Stimulated activated CD8-positive, alpha-beta memory T cell treated with anti-CD3 and anti-CD28 coated beads, Interleukin-12 subunit alpha, Interleukin-12 subunit beta, amount 100 ng/mL, for 24 hours (primary cell): Measurements from ENCODE around the gene SNX13.
"Not testable (repeated sequence)": the region's sequence is repeated elsewhere in the genome, so short reads cannot be mapped to it uniquely, and the experiment has no call there.

Experiments
- DNase-seq: peaks from one replicate; pipeline ENCODE4 v3.0.0-alpha.2; 2020; ENCODE audit errors: extremely low read depth

SNX13 gene

DNA sequence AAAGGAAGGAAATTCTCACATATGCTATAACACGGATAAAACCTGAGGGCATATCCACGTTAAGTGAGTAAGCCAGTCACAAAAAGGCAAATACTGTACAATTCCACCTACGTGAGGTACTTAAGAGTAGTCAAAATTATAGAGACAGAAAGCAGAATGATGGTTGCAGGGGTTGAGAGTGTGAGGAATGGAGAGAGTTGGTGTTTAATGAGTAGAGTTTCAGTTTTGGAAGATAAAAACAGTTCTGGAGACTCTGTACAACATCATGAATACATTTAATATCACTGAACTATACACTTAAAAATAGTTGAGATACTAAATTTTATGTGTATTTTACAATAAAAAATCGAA, 95.1 kb downstream of the SNX13 start:
- no peak for DNase-seq

DNA sequence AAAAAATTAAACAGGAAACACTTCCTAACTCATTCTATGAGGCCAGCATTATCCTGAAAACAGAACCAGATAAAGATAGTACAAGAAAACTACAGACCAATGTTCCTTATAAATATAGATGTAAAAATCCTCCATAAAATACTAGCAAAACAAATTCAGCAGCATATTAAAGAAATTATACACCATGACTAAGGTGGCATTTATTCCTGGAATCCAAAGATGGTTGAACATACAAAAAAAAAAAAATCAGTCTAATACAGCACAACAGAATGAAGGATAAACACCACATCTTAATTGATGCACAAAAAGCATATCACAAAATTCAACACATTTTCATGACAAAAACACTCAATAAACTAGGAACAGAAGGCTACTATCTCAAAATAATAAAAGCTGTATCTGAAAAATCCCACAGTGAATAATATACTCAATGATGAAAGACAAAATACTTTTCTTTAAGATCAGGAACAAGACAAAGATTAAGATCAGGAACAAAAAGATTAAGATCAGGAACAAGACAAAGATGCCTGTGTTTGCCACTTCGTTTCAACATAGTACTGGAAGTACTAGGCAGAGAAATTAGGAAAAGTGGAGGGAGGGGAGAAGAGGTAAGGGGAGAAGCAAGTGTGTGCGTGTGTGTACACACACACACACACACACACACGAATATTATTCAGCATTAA, 95.6 kb downstream of the SNX13 start:
- DNase-seq: no peak

DNA sequence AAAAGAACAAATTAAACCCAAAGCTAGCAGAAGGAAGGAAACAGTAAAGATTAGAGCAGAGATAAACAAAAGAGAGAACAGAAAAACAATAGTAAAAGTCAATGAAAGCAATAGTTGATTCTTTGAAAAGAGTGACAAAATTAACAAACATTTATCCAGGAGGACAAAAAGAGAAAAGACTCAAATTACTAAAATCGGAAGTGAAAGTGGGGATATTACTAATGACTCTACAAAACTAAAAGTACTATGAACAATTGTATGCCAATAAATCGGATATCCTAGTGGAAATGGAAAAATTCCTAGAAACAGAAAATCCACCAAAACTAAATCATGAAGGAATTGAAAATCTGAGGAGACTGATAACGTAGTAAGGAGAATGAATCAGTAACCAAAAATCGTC, 96.3 kb downstream of the SNX13 start:
- DNase-seq: no peak

DNA sequence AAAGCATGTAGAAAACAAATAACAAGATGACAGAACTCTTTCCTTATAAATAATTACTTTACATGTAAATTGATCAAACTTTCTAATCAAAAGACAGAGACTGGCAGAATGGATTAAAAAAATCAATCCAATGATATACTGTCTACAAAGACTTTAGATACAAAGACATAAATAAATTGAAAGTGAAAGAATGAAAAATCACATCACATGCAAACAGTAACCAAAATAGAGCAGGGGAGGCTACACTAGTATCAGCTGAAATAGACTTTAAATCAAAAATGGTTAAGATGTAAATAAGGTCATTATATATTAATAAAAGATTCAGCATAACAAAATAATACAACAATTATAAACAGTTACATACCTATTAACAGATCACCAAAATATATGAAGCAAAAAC, 97.3 kb downstream of the SNX13 start:
- DNase-seq: no peak

DNA sequence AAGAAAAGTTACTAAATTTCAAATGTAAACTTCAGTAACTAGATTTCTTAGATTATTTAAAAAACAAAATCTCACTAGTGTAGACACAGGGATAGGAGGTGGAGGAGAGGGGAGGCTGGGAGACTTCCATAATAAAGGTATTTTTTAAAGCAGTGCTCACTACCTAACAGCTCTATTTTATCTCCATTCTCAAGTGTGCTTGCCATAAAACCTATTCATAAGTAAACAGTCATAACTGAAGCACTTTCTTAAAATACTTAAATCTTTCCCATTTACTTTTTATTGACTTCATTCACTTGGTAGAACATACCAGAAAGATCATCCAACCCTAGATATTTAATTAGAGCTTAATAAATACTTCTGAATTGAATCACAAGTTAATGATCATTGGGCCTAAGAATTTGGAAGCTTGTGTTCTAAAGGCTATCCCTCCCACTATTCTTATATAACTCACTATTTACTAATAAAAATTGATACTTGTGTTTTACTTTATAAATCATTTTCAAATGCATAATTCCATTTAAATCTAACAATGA, 107.4 kb downstream of the SNX13 start:
- no peak for DNase-seq

DNA sequence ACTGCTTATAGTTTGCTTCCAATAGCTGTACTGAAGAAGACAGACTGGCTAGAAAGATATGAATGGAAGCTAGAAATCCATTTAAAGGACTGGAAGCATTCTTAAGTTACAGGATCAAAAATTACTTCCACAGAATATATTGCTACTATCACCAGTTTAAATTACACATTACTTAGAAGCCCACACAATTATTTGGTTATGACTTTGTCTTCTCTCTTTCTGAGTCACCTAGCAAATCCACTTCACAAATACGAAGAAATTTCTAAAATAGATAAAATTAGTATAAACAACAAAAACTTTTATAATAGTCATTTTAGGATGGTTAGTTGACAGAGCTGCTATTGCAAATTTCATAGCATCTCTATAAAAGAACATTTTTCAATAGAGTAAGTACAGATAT, 108.1 kb downstream of the SNX13 start:
- DNase-seq: no peak

DNA sequence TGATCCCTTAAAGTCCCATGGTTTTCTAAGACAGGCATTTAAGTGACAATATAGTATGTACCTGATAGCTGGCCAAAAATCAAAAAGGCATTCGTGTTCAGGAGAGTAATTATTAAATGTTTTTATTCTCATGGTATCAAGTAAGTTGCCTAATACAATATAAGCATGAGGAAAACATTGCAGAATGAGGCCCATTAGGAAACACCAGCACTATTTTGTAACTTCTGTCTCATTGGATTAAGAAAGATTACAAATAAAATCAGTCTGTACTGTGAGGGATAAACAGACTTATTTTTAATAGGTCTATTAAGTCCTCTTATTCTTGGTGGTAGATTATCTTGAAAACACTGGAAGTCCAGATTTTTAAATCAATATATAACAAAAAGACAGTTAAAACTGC, 110.1 kb downstream of the SNX13 start:
- no peak for DNase-seq

DNA sequence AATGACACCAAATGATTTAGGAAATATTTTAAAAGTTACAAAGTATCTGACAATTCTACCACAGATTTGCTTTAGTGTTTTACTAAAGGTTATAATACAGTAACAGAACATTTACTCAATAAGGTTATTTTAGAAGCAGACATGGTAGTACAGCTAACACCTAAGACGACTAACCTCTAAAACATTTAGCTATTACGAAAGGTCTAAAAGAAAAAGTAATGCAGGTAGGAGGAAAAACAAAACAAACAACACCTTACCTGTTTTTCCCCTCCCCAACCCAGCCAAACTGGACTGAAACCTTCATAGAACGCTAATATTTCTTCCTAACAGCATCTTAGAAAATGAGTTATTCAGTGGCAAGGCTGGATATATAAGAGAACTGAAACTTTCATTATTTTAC, 111.3 kb downstream of the SNX13 start:
- no peak for DNase-seq

DNA sequence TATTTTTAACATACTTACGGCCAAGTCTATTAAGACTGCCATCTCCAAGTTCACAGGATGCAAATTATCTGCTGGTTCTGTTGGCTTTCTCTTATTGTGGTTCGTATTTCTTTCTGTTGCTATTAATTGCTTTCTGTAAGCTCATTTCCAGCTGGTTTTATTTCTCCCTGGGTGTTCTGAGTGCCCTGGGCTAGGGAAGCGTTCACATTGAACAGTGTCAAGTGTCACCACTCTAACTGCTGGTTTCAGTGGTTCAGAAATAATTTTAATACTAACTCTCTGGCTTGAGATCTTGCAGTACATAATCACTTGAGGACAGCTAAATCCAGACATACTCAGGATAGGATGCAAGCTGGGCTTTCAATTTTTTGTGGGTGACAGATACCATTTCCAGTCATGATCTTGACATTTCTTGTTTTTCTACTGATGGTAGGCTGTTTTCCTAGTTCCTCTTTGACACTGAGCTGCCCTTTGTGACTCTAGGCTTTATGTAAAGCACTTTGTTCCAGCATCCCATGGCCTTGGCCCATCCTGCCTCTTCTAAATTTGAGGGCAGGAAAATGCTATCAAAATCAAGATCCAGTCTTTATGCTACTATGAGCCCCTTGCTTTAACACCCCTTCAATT, 117.6 kb downstream of the SNX13 start:
- DNase-seq: no peak

DNA sequence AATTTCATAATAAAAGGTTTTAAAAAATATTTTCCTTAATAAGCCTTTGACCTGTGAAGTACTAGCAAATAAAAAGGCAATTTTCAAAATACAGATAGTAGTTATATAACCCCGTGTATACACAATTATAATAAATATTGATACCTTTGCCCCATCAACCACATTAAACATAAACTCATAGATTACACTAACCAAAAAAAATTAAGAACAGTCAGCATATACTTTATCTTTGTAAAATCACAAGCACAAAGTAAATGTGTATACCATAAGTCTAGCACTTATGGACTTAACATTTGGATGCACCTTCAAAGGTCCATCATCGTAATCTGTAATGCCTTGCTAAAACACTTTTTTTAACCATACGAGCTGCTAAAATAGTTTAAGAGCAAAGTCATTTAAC, 123.4 kb downstream of the SNX13 start:
- no peak for DNase-seq

DNA sequence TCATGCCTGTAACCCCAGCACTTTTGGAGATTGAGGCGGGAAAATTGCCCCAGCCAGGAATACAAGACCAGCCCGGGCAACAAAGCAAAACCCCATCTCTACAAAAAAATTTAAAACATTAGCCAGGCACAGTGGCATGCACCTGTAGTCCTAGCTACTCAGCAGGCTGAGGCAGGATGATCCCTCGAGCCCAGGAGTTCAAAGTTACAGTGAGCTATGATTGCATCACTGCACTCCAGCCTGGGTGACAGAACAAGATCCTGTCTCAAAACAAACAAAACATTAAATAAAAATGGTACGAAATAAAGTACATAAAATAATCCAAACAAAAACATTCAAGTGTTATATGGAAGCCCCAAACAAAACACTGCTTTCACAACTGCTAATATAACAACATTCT, 125.0 kb downstream of the SNX13 start:
- no peak for DNase-seq

DNA sequence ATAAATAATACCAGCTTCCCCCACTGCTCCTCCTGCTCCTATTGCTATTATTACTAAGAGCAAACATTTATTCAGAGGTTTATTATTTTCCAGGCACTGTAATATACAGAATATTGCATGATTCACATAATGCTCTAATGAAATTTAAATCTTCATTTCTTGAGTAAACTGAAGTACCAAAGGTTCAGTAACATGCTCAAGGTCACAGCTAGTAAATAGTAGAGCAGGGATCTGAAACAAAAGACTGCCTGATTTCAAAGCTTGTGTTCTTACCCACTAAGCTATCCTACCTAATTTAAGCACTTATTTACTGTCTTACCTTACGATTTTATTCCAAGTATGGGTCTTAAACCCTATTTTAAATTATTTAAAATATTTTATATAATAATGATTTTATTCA, 126.2 kb downstream of the SNX13 start:
- DNase-seq: no peak

DNA sequence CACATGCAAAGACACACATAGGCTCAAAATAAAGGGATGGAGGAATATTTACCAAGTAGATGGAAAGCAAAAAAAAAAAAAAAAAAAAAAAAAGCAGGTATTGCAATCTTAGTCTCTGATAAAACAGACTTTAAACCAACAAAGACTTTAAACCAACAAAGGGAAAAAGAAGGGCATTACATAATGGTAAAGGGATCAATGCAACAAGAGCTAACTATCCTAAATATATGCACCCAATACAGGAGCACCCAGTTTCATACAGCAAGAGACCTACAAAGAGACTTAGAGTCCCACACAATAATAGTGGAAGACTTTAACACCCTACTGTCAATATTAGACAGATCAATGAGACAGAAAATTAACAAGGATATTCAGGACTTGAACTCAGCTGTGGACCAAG, 131.1 kb downstream of the SNX13 start:
- not testable (repeated sequence) for DNase-seq

DNA sequence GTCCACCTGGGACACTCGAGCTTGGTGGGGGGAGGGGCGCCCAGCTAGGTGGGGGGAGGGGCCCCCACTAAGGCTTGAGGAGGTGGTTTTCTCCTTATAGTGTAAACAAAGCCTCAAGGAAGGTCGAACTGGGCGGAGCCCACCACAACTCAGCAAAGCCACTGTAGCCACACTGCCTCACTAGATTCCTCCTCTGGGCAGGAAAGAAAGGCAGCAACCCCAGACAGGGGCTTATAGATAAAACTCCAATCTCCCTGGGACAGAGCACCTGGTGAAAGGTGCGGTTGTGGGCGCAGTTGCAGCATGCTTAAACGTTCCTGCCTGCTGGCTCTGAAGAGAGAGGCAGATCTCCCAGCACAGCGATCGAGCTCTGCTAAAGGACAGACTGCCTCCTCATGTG, 133.1 kb downstream of the SNX13 start:
- DNase-seq: no peak

DNA sequence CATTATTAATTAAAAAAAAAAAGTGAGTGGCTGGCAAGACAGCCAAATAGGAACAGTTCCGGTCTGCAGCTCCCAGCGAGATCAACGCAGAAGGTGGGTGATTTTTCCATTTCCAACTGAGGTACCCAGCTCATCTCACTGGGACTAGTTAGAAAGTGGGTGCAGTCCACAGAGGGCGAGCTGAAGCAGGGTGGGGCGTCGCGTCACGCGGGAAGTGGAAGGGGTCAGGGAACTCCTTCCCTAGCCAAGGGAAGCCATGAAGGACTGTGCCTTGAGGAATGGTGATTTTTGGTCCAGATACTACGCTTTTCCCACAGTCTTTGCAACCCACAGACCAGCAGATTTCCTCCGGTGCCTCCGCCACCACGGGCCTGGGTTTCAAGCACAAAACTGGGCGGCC, 133.7 kb downstream of the SNX13 start:
- no peak for DNase-seq

DNA sequence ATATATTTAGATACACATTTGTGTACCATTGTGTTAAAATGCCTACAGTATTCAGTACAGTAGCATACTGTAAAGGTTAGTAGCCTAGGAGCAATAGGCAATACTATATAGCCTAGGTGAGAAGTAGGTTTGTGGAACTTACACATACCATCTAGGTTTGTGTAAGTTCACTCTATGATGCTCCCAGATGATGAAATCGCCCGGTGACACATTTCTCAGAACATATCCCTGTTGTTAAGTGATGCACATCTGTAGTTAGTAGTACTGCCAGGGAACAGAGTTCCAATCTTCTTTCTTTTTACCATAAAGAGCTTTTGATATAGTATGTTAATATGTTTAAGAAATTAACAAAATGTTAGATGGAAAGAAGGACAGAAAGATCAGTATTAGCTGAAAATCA, 138.2 kb downstream of the SNX13 start:
- DNase-seq: no peak

DNA sequence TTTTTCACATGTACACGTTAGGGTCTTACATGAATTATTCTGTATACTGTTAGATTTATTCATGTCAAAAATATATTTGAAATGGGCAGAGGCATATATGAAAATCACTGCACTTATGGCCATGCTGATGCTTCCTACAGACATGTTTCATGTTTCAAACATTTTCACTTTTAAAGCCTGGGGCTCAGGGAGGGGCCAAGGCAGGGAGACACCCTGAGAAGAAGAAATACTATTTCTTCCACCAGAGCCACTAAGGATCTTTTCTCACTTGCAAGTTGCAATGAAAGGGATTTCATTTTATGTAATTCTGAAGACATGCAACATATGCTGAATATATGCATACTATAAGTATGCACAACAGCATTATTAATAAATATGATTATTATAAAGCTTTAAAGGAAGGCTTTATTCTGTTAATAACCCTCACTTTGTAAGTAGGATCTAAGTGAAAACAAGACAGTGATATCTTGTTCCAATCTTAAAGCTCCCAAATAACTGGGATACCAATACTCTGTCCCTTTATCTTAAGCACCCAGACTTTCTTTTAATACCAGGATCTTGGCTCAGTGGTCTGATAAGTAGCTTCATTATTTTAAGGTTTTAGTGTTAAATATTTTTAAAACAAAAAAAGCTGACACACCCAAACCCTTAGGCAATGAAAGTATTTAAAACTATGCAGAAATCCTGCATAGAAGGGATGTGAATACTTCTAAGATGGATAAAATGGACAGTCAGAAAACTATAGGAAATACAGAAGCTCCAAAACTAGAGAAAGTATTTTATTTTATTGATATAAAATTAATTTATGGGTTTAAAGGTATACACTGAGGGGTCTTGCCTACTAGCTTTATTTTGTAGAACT, 148.0 kb downstream of the SNX13 start:
- DNase-seq: no peak

DNA sequence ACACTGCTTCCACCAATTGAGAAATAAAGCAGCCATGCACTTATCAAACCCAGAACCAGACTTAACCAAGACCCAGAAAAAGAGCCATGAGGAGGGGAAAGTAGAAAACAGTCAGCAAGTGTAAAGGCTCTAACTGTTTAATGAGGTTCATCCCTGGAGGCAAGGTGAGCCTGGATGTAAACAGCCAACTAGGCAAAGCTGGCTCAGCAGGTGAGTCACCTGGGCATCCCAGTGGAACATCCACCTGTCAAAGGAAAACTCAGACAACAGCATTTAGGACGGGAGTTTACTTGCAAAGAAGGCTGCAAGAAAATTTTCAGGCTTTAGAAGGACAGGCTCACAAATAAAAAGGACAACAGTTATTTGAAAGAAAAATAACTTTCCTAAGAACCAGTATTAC, 153.0 kb downstream of the SNX13 start:
- no peak for DNase-seq

DNA sequence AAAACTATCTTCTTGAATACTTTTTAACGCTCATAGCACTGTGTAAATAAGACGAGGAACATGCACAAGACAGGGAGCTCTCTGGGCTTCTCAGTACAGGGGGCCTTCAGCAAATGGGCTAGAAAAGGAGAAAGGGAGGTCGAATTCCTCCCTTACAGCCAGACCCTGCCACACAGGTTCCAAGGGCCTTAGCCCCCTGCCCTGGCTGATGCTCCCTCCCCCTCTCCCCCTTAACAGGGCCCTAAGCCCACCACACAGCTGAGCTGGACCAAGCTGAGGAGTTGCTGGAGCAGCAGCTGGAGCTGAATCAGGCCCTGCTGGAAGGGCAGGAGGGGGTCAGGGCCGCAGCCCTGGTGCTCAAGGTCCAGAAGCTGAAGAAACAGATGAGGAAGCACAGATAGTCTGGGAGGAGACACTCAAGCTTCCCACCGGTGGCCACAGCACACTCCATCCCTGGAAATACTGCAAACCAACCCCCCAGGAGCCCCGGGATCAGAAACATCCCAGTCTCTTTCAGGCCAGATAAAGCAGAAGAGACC, 153.9 kb downstream of the SNX13 start:
- DNase-seq: no peak

DNA sequence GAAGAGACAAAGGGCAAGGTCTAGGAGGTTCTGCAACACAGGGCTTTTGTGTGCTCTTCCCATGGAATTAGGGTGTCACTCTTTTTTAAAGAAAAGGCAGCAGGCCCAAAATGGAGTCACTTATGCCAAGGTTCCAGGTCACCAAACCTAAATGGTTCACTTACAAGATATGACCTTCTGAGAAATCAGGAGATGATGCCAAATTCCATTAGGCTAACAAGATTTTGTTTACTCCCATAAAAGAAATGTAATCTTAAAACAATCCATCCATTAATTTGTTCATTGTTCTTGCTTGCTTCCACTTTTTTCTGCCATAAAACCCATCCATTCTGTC, 158.1 kb downstream of the SNX13 start:
- DNase-seq: no peak

DNA sequence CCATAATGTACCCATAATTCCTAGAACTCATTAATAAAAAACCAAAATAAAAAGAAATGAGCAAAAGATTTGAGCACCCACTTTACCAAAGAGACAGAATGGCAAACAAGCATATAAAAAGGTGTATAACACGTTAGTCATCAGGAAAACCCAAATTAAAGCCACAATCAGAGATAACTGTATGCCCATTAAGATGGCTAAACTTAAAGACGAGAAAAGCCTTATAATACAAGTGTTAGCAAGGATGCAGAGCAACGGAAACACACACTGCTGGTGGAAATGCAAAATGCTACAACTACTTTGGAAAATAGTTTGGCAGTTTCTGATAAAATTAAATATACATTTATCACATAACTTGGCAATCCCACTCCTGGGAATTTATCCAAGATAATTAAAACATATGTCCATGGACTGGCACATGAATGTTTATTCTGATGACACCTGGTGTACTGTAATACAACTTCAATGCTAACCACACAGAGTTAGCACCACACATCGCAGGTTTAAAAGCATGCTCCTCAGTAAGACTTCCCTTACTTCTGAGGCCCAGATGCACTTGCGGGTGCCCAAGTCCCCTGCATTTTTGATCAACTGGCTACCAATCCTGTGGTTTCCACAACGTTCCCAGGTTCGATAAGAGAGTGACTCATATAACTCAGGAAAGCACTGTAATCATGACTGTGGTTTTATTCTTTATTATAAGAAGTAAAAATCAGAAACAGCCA, 158.6 kb downstream of the SNX13 start:
- DNase-seq: no peak

DNA sequence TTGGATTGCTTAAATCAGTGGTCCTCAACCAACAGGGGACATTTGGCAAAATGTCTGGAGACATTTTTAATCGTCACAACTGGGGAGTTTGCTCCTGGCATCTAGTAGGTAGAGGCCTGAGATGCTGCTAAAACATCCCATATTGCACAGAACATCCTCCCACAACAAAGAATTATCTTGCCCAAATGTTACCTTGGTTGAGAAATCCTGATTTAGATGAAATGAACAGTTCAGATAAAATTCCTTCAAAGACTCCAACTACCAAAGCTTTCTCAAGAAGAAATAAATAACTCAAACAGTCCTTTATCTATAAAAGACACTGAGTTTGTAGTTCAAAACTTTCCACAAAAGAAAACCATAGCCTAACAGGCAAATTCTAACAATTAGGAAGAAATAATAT, 160.9 kb downstream of the SNX13 start:
- DNase-seq: no peak
